ENCODE results near the gene EPB41L5.

The EPB41L5 gene

GRCh38 chr2:120108749-120109148 is 95.9 kb downstream of the EPB41L5 start:
- TF ChIP-seq CTCF (conservative IDR thresholded peaks at IDR 0.05; ENCODE audit: control insufficient read depth, insufficient read depth, low read depth, low read length), result no peak
- no peak overlapping the region for H3K4me3 ChIP-seq (ENCODE audit: control insufficient read depth, low read depth, low read length)
- DNase-seq (ENCODE audit: low read depth), result peak; percentile 57

GRCh38 chr2:120109186-120110061 is 96.5 kb downstream of the EPB41L5 start:
- peak; percentile 67 for DNase-seq (ENCODE audit: low read depth)
- H3K4me3 ChIP-seq (ENCODE audit: control insufficient read depth, low read depth, low read length), result no peak overlapping the region
- TF ChIP-seq CTCF (conservative IDR thresholded peaks at IDR 0.05; ENCODE audit: control insufficient read depth, insufficient read depth, low read depth, low read length), result peak; percentile 51

GRCh38 chr2:120110062-120110362 is 97.1 kb downstream of the EPB41L5 start:
- TF ChIP-seq CTCF (conservative IDR thresholded peaks at IDR 0.05; ENCODE audit: control insufficient read depth, insufficient read depth, low read depth, low read length), result no peak
- DNase-seq (ENCODE audit: low read depth), result no peak
- H3K4me3 ChIP-seq (ENCODE audit: control insufficient read depth, low read depth, low read length), result no peak overlapping the region

- DNase-seq (ENCODE audit: low read depth), result no peak
- no peak for TF ChIP-seq CTCF (conservative IDR thresholded peaks at IDR 0.05; ENCODE audit: control insufficient read depth, insufficient read depth, low read depth, low read length)
- H3K4me3 ChIP-seq (ENCODE audit: control insufficient read depth, low read depth, low read length), result no peak overlapping the region
Measured at GRCh38 chr2:120110507-120110906, 97.6 kb downstream of the EPB41L5 start.

- no peak for TF ChIP-seq CTCF (conservative IDR thresholded peaks at IDR 0.05; ENCODE audit: control insufficient read depth, insufficient read depth, low read depth, low read length)
- no peak for DNase-seq (ENCODE audit: low read depth)
- H3K4me3 ChIP-seq (ENCODE audit: control insufficient read depth, low read depth, low read length), result no peak overlapping the region
Measured at GRCh38 chr2:120111193-120111592, 98.3 kb downstream of the EPB41L5 start.

- TF ChIP-seq CTCF (conservative IDR thresholded peaks at IDR 0.05; ENCODE audit: control insufficient read depth, insufficient read depth, low read depth, low read length), result no peak
Measured at GRCh38 chr2:120118018-120118417, 105.1 kb downstream of the EPB41L5 start.

More at GRCh38 chr2:120118018-120118417, 105.1 kb downstream of the EPB41L5 start:
- H3K4me3 ChIP-seq (ENCODE audit: control insufficient read depth, low read depth, low read length), result no peak overlapping the region
- no peak for DNase-seq (ENCODE audit: low read depth)

Data from fibroblast of mammary gland (primary cell).